H9 (cell line): Measurements from ENCODE around the gene DPYSL5. TPM values are rescaled to one million over a fixed set of nuclear protein-coding genes. Genes with fewer than 3 reads are reported as not detected.

Experiments
- DNase-seq: peaks from one replicate; pipeline ENCODE4 v3.0.0-alpha.2; 2017
- H2AFZ ChIP-seq: one replicate; pipeline ENCODE4 v1.6.1; 2013; ENCODE audit warnings: mild to moderate bottlenecking, low read length, control low read depth, moderate library complexity
- H2AK5ac ChIP-seq: 2 replicates; pipeline ENCODE4 v1.6.1; 2013; ENCODE audit warnings: low read length, control low read depth, mixed read lengths; ENCODE audit not compliant: insufficient read length
- H2BK120ac ChIP-seq: one replicate; pipeline ENCODE4 v1.6.1; 2013; ENCODE audit warnings: low read depth, mild to moderate bottlenecking, low read length, control low read depth, inconsistent platforms; ENCODE audit not compliant: poor library complexity, severe bottlenecking
- H2BK12ac ChIP-seq: 2 replicates; pipeline ENCODE4 v1.6.1; 2013; ENCODE audit warnings: low read length, control low read depth, mixed read lengths, low read depth; ENCODE audit not compliant: insufficient read length
- H2BK15ac ChIP-seq: 2 replicates; pipeline ENCODE4 v1.6.1; 2013; ENCODE audit warnings: low read depth, low read length, control low read depth
- H2BK20ac ChIP-seq: one replicate; pipeline ENCODE4 v1.6.1; 2013; ENCODE audit warnings: low read depth, mild to moderate bottlenecking, low read length, control low read depth, inconsistent platforms; ENCODE audit not compliant: poor library complexity, severe bottlenecking
- H2BK5ac ChIP-seq: 2 replicates; pipeline ENCODE4 v1.6.1; 2013; ENCODE audit warnings: low read length, control low read depth, mixed read lengths; ENCODE audit not compliant: insufficient read length
- H3K14ac ChIP-seq: 2 replicates; pipeline ENCODE4 v1.6.1; 2013; ENCODE audit warnings: low read length, control low read depth; ENCODE audit not compliant: insufficient read depth
- H3K18ac ChIP-seq: 2 replicates; pipeline ENCODE4 v1.6.1; 2013; ENCODE audit warnings: low read depth, mild to moderate bottlenecking, mixed read lengths, low read length, control low read depth; ENCODE audit not compliant: insufficient read length
- H3K23ac ChIP-seq: 2 replicates; pipeline ENCODE4 v1.6.1; 2013; ENCODE audit warnings: low read length, control low read depth, mixed read lengths, low read depth; ENCODE audit not compliant: insufficient read length
- H3K23me2 ChIP-seq: 2 replicates; pipeline ENCODE4 v1.6.1; 2013; ENCODE audit warnings: low read depth, mild to moderate bottlenecking, mixed read lengths, low read length, control low read depth; ENCODE audit not compliant: insufficient read length, poor library complexity, severe bottlenecking
- H3K27ac ChIP-seq: 2 replicates; pipeline ENCODE4 v1.5.1; 2013; ENCODE audit warnings: low read length, control low read depth, mixed read lengths, low read depth; ENCODE audit not compliant: insufficient read length
- H3K27me3 ChIP-seq: 2 replicates; pipeline ENCODE4 v1.6.1; 2013; ENCODE audit warnings: low read length, control low read depth, inconsistent platforms; ENCODE audit not compliant: insufficient read depth
- H3K4ac ChIP-seq: 2 replicates; pipeline ENCODE4 v1.6.1; 2013; ENCODE audit warnings: low read depth, mild to moderate bottlenecking, control low read depth, inconsistent platforms, low read length, moderate library complexity
- H3K4me1 ChIP-seq: 2 replicates; pipeline ENCODE4 v1.6.1; 2013; ENCODE audit warnings: low read length, control low read depth, inconsistent platforms; ENCODE audit not compliant: insufficient read depth
- H3K4me2 ChIP-seq: 2 replicates; pipeline ENCODE4 v1.6.1; 2013; ENCODE audit warnings: low read length, control low read depth, mixed read lengths; ENCODE audit not compliant: insufficient read length, insufficient read depth
- H3K56ac ChIP-seq: 2 replicates; pipeline ENCODE4 v1.6.1; 2013; ENCODE audit warnings: low read depth, mild to moderate bottlenecking, mixed read lengths, low read length, control low read depth; ENCODE audit not compliant: insufficient read length
- H3K79me1 ChIP-seq: 2 replicates; pipeline ENCODE4 v1.6.1; 2013; ENCODE audit warnings: low read depth, mild to moderate bottlenecking, moderate library complexity, low read length, control low read depth, inconsistent platforms; ENCODE audit not compliant: insufficient read depth, poor library complexity, severe bottlenecking
- H3K79me2 ChIP-seq: 2 replicates; pipeline ENCODE4 v1.6.1; 2013; ENCODE audit warnings: low read length, control low read depth, inconsistent platforms; ENCODE audit not compliant: insufficient read depth
- H3K9ac ChIP-seq: 2 replicates; pipeline ENCODE4 v1.6.1; 2013; ENCODE audit warnings: low read length, control low read depth, mixed read lengths; ENCODE audit not compliant: insufficient read length; ENCODE audit errors: extremely low read depth
- H3K9me3 ChIP-seq: one replicate; pipeline ENCODE4 v1.6.1; 2013; ENCODE audit warnings: low read depth, low read length, inconsistent platforms; ENCODE audit not compliant: control insufficient read depth
- H3T11ph ChIP-seq: one replicate; pipeline ENCODE4 v1.6.1; 2013; ENCODE audit warnings: mild to moderate bottlenecking, low read length, control low read depth, inconsistent platforms
- H4K20me1 ChIP-seq: one replicate; pipeline ENCODE4 v1.6.1; 2013; ENCODE audit not compliant: control insufficient read depth, insufficient read length, insufficient read depth
- H4K5ac ChIP-seq: 2 replicates; pipeline ENCODE4 v1.6.1; 2013; ENCODE audit warnings: low read depth, mild to moderate bottlenecking, mixed read lengths, low read length, control low read depth; ENCODE audit not compliant: insufficient read length
- H4K8ac ChIP-seq: replicated peaks from 2 replicates; pipeline ENCODE4 v1.6.1; 2013; ENCODE audit warnings: low read length, control low read depth, mixed read lengths, low read depth; ENCODE audit not compliant: insufficient read length
- H4K91ac ChIP-seq: 2 replicates; pipeline ENCODE4 v1.6.1; 2013; ENCODE audit warnings: low read depth, mild to moderate bottlenecking, moderate library complexity, mixed read lengths, low read length, control low read depth; ENCODE audit not compliant: insufficient read length
- H3K27ac Mint-ChIP-seq, 3 experiments: 2 replicates in 2 of 3; 3 replicates in 1 of 3; pipeline ENCODE4 v1.8.0; 2020 to 2021; ENCODE audit warnings: mixed read lengths in 3 of 3, mild to moderate bottlenecking in 1 of 3, moderate library complexity in 1 of 3
- H3K27me3 Mint-ChIP-seq: 2 replicates; pipeline ENCODE4 v1.8.0; 2021; ENCODE audit warnings: low read depth, mild to moderate bottlenecking, moderate library complexity, mixed read lengths
- H3K36me3 Mint-ChIP-seq, 3 experiments: 2 replicates in 2 of 3; 3 replicates in 1 of 3; pipeline ENCODE4 v1.8.0; 2020 to 2021; ENCODE audit warnings: low read depth in 3 of 3, mixed read lengths in 3 of 3; ENCODE audit not compliant: insufficient read depth in 1 of 3
- H3K4me1 Mint-ChIP-seq, 2 experiments: 2 replicates each; pipeline ENCODE4 v1.8.0; 2020; ENCODE audit warnings: mixed read lengths in 2 of 2
- H3K4me3 Mint-ChIP-seq, 2 experiments: 2 replicates in 1 of 2; 3 replicates in 1 of 2; pipeline ENCODE4 v1.8.0; 2020 to 2021; ENCODE audit warnings: mild to moderate bottlenecking in 2 of 2, mixed read lengths in 2 of 2, moderate library complexity in 1 of 2
- H3K9me3 Mint-ChIP-seq, 2 experiments: 2 replicates in 1 of 2; 3 replicates in 1 of 2; pipeline ENCODE4 v1.8.0; 2020; ENCODE audit warnings: mild to moderate bottlenecking in 2 of 2, mixed read lengths in 2 of 2, moderate library complexity in 1 of 2
- WGBS: extraction: QIAGEN DNeasy Blood & Tissue Kit; methylation state at CpG from one replicate; pipeline ENCODE4 v1.1.7; 2013; ENCODE audit warnings: missing lambda C conversion rate, low lambda C conversion rate, mixed read lengths; ENCODE audit not compliant: insufficient read length; ENCODE audit errors: extremely low coverage; 5-methylcytosine and 5-hydroxymethylcytosine counted together
- total RNA-seq: library from RNA; stranded (reverse); gene quantifications from 2 replicates; pipeline ENCODE4 v1.2.1, GENCODE V29; 2021
- TF ChIP-seq, protein P1 (sequence below): fragments of 200-600 bp; sonication (generic); conservative IDR thresholded peaks from 3 replicates; pipeline ENCODE4 v1.8.0; 2021; ENCODE audit warnings: antibody characterized with exemption, mild to moderate bottlenecking

The DPYSL5 gene
- total RNA-seq, 1 experiment from 2014 or later: 6.4 TPM

DNA sequence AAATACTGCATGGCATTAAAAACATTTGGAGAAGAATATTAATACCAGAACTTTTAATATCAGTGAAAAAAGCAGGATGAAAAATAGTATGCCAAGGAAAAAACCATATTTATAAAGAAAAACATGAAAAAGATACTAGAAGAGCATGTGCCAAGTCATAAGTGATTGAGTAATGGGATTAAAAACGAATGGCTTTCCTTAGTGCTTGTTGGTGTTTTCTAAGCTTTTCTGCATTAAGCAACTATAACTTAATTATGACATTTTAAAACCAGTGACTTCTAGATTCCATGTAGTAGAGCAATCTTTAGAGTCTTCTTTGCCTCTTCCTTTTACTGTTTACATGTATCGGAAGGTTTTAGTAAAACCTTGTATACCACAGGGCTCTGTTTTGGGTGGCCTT lies 129.1 kb downstream of the DPYSL5 start:
- Histone ChIP-seq H3K9ac (no peak overlapping the region), H2BK15ac (no peak overlapping the region), H3K9me3 (no peaks in the 10 kb centered on the region), H3T11ph (no peak overlapping the region), H3K27ac (no peak overlapping the region), H3K4me1 (peaks cover 4% of the 10 kb centered on the region), H3K4me2 (no peak overlapping the region), H2BK5ac (no peak overlapping the region), H2BK12ac (no peak overlapping the region), H3K27me3 (no peaks in the 10 kb centered on the region), H3K4ac (no peak overlapping the region), H2AFZ (no peak overlapping the region), H4K8ac (no peak overlapping the region), H3K18ac (no peak overlapping the region), H3K56ac (no peak overlapping the region), H4K5ac (no peak overlapping the region), H4K91ac (no peak overlapping the region), H3K23me2 (no peaks in the 10 kb centered on the region), H2AK5ac (no peak overlapping the region), H2BK120ac (no peak overlapping the region), H4K20me1 (no peaks in the 10 kb centered on the region), H3K23ac (no peak overlapping the region), H2BK20ac (no peak overlapping the region), H3K79me1 (no peaks in the 10 kb centered on the region), H3K14ac (no peak overlapping the region), H3K79me2 (no peaks in the 10 kb centered on the region)
- Mint-ChIP-seq H3K4me1 (peaks cover 8 to 19% of the 10 kb centered on the region in 2 experiments), H3K9me3 (no peaks in the 10 kb centered on the region), H3K4me3 (no peak overlapping the region), H3K27me3 (peaks cover 23% of the 10 kb centered on the region), H3K27ac (no peak overlapping the region), H3K36me3 (no peaks in the 10 kb centered on the region)
- DNase-seq: no peak
- TF ChIP-seq, protein P1, sequence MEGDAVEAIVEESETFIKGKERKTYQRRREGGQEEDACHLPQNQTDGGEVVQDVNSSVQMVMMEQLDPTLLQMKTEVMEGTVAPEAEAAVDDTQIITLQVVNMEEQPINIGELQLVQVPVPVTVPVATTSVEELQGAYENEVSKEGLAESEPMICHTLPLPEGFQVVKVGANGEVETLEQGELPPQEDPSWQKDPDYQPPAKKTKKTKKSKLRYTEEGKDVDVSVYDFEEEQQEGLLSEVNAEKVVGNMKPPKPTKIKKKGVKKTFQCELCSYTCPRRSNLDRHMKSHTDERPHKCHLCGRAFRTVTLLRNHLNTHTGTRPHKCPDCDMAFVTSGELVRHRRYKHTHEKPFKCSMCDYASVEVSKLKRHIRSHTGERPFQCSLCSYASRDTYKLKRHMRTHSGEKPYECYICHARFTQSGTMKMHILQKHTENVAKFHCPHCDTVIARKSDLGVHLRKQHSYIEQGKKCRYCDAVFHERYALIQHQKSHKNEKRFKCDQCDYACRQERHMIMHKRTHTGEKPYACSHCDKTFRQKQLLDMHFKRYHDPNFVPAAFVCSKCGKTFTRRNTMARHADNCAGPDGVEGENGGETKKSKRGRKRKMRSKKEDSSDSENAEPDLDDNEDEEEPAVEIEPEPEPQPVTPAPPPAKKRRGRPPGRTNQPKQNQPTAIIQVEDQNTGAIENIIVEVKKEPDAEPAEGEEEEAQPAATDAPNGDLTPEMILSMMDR: no peak
- WGBS: no CpG with 5 or more reads among the region's 2 CpGs
